Keratinocyte (primary cell): Measurements from ENCODE around the gene NAA35.
"Not testable (repeated sequence)": the region's sequence is repeated elsewhere in the genome, so short reads cannot be mapped to it uniquely, and the experiment has no call there.

Experiments used
- CTCF ChIP-seq, 3 experiments: IDR thresholded peaks in 1 of 3; conservative IDR thresholded peaks in 1 of 3; optimal IDR thresholded peaks in 1 of 3; 2 replicates in 2 of 3; 3 replicates in 1 of 3; pipeline versions ENCODE3 to v1.5.1; 2011; ENCODE audit warnings: low read length in 3 of 3, mild to moderate bottlenecking in 3 of 3, moderate library complexity in 2 of 3, control low read depth in 1 of 3, inconsistent platforms in 1 of 3; ENCODE audit not compliant: insufficient read depth in 2 of 3; ENCODE audit errors: extremely low read depth in 1 of 3
- EZH2 ChIP-seq: IDR thresholded peaks from one replicate; pipeline ENCODE4 v1.6.1; 2012; ENCODE audit warnings: inconsistent platforms, mild to moderate bottlenecking, low read length, moderate library complexity

- not testable (repeated sequence) for TF ChIP-seq CTCF (optimal IDR thresholded peaks at IDR 0.05 in 1 of 3, IDR thresholded peaks at IDR 0.05 in 1 of 3, conservative IDR thresholded peaks at IDR 0.05 in 1 of 3; ENCODE audit: extremely low read depth in 1 of 3, insufficient read depth in 2 of 3, low read length in 3 of 3); EZH2
Observed at GRCh38 chr9:85935950-85936349, 5.0 kb upstream of the NAA35 start.
